GM18519 (cell line): ENCODE data around the gene ALKBH6.

ENCODE experiments used
- ATAC-seq: cut with Tn5 transposase; IDR thresholded peaks from one replicate; pipeline ENCODE4 v1.9.1; 2021; ENCODE audit warnings: mild to moderate bottlenecking, moderate library complexity; ENCODE audit not compliant: unreplicated experiment, low FRiP score

ALKBH6 gene

GRCh38 chr19:36031308-36031707 lies 17.3 kb upstream of the ALKBH6 start:
- no peak for ATAC-seq

- ATAC-seq = no peak
Observed at GRCh38 chr19:36030264-36031148, 16.5 kb upstream of the ALKBH6 start.

- no peak for ATAC-seq
Observed at GRCh38 chr19:36028313-36029041, 14.5 kb upstream of the ALKBH6 start.

DNA sequence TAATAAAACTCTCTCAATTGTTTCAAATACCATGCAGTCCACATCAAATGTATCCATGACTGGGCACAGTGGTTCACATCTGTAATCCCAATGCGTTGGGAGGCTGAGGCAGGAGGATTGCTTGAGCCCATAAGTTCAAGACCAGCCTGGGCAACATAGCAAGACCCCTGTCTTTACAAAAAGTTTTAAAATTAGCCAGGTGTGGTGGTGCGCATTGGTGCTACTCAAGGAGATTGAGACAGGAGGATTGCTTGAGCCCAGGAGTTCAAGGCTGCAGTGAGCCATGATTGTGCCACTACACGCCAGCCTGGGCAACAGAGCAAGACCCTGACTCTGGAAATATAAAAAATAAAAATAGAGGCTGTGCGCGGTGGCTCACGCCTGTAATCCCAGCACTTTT lies 13.7 kb upstream of the ALKBH6 start:
- no peak for ATAC-seq

DNA sequence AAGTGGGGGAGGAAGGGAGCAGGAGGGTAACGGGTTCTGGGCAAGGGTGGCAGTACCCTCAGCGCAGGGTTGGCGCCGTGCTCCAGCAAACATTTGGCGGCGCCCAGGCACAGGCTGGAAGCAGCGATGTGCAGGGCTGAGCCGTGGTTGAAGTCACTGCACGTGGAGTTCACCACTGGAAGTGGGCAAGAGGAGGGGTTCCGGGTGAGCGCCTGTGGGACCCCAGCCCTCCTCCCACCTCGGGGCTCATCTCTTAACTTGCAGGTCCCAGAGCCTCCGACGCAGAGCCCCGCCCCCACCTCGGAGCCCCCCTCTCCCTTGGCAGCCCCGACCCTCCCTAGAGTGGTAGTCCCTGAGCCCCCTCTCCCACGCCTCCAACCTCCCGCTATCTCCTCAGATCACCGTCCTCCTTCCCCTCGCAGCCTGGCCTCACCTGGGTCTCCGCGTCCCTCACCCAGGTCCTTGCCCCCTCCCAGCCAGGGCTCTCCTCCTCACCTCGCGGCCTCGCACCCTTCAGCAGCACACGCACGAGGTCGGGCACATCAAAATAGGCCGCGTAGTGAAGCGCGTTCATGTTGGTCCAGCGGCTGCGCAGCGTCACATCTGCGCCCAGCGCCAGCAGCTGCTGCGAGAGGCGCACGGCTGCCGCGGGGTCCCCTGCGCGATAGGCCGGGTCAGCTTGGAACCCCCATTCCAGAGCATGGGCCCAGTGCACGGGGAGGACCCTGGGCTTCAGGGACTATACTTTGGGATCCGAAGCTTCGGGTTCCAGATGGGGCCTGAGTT lies 12.3 kb upstream of the ALKBH6 start:
- no peak for ATAC-seq

DNA sequence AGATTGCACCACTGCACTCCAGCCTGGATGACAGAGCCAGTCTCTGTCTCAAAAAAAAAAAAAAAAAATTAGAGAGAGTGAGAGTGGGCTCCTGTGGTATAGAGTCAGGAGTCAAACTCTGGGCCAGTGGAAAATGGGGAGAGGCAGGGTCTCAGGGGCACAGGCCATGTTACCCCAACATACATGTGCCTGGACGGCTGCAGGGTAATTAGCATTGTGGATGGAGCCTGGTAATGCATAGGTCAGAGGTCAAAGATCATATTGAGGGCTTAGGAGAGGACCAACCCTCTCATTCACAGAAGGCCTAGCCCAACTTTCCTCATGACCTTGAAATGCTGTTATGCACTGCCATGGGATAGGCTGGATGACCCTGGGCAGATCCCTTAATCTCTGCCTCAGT lies 11.5 kb upstream of the ALKBH6 start:
- no peak for ATAC-seq

DNA sequence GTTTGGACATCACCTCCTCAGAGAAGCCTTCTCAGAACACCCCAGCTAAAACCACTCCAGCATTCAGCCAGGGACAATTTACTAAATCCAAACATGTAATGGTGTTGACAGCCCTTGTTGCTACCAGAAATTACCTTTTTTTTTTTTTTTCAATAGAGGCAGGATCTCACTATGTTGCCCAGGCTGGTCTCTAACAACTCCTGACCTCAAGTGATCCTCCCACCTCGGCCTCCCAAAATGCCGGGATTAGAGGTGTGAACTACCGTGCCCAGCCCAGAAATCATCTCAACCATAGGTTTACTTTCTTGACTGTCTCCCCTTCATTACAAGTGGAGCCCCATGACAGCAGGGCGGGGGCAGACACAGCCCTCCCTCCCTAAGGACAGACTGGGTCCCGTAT lies 9.4 kb upstream of the ALKBH6 start:
- no peak for ATAC-seq

GRCh38 chr19:36019061-36019670 lies 5.2 kb upstream of the ALKBH6 start:
- no peak for ATAC-seq

- no peak for ATAC-seq
Observed at GRCh38 chr19:36013280-36014011, 567 bp downstream of the ALKBH6 start.

GRCh38 chr19:36010402-36010801 lies 3.6 kb downstream of the ALKBH6 start:
- ATAC-seq = no peak

DNA sequence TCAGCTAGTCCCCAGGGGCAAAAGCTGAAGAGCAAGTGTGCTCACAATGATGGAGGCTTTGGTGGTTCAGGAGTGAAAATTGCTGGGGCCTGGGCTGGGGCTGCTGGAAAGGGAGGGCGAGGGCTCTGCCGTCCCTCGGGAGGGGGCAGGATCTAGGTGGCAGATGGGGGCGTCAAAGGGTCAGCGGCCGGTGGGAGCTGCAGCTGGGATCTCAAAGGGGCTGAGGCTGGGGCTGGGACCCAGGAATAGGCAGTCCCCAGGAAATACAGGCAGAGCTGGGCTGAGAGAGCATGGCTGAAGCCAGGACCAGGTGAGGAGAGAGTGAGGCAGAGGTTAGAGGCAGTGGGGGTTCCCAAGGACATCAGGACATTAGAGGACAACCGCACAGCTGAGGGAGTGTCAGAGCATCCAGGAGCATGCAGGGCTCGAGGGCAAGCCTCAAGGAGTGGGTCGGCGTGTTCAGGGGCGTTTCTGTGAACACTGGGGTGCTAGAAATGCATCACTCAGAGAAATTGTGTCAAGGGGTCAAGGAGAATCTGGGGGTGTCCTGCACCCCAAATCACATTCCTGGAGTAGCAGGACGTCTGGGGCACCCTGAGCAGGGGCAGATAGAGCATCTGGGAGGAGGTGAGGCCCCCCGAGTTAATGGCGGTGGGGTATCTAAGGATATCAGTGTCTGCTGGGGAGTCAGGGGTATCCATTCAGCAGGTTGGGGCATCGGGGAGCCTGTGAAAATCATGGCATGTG lies 4.2 kb downstream of the ALKBH6 start:
- ATAC-seq = no peak

DNA sequence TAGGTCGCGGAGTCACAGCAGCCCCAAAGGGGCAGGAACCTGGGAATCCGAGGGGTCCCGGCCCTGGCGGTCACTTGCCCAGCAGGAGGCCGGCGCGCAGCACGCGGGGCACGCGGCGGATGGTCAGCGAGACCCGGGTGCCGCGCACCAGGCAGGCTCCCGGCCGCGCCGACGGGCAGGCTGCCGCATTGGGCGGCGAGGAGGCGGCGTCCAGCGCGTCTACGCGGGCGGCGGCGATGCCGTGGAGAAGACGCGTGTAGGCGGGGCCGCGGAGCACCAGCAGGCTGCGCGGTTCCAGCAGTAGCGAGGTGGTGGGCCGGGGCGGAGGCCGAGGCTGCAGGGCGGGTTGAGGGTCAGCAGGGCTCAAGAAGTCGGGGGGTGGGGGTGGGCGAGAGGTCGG lies 4.8 kb downstream of the ALKBH6 start:
- ATAC-seq = no peak

DNA sequence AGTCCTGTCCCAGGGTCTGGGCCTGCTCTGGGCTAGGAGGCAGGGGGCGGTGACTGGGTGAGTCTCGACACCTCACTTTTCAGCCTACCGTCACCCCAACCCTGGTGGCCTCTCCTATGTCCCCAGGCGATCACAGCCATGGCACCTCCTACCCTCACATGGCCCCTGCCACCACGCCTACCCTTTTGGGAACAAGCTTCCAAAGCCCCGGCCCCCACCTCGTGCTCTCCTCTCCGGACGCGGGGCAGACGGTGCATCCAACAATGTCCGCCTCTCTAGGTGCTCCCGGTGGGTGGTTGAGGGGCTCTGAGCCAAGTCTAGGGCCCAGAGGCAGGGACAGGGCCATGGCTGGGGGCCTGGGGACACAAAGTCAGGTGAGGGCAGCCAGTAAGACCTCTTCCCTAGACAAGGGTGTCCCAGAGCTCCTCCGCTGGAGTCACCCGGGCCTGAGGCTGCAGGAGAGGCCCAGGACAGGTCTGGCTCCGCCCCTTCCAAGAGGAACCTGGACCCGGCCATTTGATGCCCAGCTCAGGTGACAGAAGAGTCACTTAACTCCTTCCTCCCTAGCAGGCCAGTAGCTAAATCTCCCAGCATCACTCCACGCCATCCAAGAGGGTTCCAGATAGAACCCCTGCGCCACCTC lies 5.6 kb downstream of the ALKBH6 start, which contains the start of gene SYNE4:
TSS of gene SYNE4 (minus strand) at position 478 of the 643 bp plus-strand sequence. CDS start at position 346, 132 bp downstream.
- no peak for ATAC-seq

DNA sequence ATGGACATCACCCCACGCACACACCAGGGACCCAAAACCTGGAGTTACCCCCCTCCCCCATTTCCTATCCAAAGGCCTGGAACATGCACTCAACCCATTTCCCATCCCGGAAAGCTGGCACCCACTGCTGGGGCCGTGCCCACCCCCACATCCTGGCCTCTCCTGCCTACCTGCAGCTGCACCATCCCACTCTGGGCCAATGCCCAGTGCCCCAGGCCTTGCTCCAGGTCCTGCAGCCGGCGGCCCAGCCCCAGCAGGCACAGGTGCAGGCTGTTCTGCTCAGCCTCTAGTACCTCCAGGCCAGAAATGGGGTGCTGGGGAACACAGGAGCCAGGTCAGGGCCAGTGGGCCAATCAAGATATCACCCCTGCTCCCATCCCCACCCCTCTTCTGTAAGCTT lies 7.1 kb downstream of the ALKBH6 start:
- ATAC-seq = no peak

DNA sequence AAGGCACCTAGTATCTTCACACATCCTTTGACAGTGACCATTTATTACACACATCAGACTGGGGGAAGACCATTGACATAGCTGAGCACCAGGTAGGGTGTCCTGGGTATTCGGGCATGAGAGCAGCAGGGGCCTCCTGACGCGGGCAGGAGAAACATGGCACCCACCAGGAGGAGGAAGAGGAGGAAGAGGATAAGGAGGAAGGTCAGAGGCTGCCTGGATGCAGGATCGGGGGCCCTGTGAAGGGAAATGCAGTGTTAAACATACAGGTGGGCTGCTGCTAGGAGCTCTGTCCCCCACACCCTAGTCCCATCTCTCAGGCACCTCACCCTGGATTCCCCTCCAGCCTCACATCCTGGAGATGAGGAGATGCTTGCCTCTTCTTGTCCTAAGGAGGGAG lies 10.7 kb downstream of the ALKBH6 start:
- no peak for ATAC-seq

DNA sequence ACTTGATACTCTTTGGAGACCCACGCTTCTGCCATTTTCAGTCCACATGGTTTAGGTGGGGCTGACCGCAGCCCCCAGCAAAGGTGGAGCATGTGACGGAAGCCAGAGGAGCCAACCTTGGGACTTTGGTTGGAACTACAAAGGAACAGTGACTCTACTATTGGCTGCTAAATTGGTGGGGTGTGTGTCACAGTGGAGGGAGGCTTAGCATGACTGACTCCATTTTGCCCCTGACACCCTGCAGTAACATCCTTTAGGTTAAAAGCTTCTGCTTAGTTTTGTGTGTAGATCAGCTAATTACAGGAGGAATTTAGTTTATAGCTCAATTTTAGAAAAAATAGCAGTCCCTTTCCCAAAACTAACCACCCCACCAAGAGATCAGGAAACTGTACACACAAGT lies 12.4 kb downstream of the ALKBH6 start:
- ATAC-seq = no peak

DNA sequence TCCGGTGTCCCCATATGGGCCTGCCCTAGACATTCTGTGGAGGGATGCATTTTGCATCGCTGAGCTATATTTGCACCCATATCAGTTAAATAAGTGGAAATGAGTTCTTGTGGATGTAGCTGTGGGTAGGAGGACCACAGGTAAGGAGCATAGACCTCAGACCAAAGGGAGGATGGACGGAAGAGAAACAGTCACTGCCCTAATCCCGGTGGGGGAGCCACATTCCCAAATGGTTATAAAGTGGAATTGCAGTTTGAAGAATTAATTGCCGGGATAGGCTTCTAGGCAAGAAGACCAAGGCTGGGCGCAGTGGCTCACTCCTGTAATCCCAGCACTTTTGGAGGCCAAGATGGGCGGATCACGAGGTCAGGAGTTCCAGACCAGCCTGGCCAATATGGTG lies 17.2 kb downstream of the ALKBH6 start:
- no peak for ATAC-seq

- ATAC-seq = peak; percentile 70
Observed at GRCh38 chr19:35995048-35995993, 18.7 kb downstream of the ALKBH6 start, which contains the start of gene SDHAF1. Gene SDHAF1, plus strand, starts transcription at chr19:35995188. Its CDS starts 87 bp downstream, at chr19:35995275.
